CD14-positive monocyte (primary cell): ENCODE data around the gene SELENOO. TPM values are rescaled to one million over a fixed set of nuclear protein-coding genes. Genes with fewer than 3 reads are reported as not detected.

Experiments
- DNase-seq, 3 donors: peaks; one replicate each; pipeline ENCODE4 v3.0.0-alpha.2; 2011 to 2022
- H2AFZ ChIP-seq: 2 replicates; pipeline ENCODE4 v1.6.0; 2012; ENCODE audit warnings: mild to moderate bottlenecking, low read depth, low read length, inconsistent platforms; ENCODE audit not compliant: insufficient read depth, poor library complexity, severe bottlenecking
- H3K27ac ChIP-seq, 2 donors: 1 replicate in 1 of 2; 2 replicates in 1 of 2; pipeline ENCODE4 v1.5.1; 2012 to 2013; ENCODE audit warnings: low read length in 2 of 2, control low read depth in 1 of 2, inconsistent platforms in 1 of 2, low read depth in 1 of 2, mild to moderate bottlenecking in 1 of 2
- H3K27me3 ChIP-seq, 2 donors: one replicate each; pipeline versions ENCODE4 v1.6.0 to v1.6.1; 2011 to 2013; ENCODE audit warnings: low read length in 2 of 2; ENCODE audit not compliant: control insufficient read depth in 2 of 2, insufficient read depth in 2 of 2
- H3K36me3 ChIP-seq, 2 donors: replicated peaks in 1 of 2; 1 replicate in 1 of 2; 2 replicates in 1 of 2; pipeline versions ENCODE4 v1.5.1 to v1.6.1; 2012 to 2013; ENCODE audit warnings: low read length in 2 of 2, control low read depth in 1 of 2, inconsistent platforms in 1 of 2, mild to moderate bottlenecking in 1 of 2; ENCODE audit not compliant: insufficient read depth in 2 of 2, control insufficient read depth in 1 of 2
- H3K4me1 ChIP-seq, 2 donors: 1 replicate in 1 of 2; 2 replicates in 1 of 2; pipeline versions ENCODE4 v1.5.1 to v1.6.1; 2012 to 2013; ENCODE audit warnings: low read length in 2 of 2, control low read depth in 1 of 2, inconsistent platforms in 1 of 2, mild to moderate bottlenecking in 1 of 2, moderate library complexity in 1 of 2; ENCODE audit not compliant: insufficient read depth in 2 of 2, control insufficient read depth in 1 of 2
- H3K4me2 ChIP-seq: replicated peaks from 2 replicates; pipeline ENCODE3; 2012; ENCODE audit warnings: low read length, moderate library complexity, mild to moderate bottlenecking; ENCODE audit not compliant: poor library complexity, severe bottlenecking; ENCODE audit errors: extremely low read depth
- H3K4me3 ChIP-seq, 3 experiments: fragments of 200-600 bp in 1 of 3; sonication (generic) in 1 of 3; replicated peaks in 1 of 3; 1 replicate in 2 of 3; 2 replicates in 1 of 3; pipeline ENCODE4 v1.5.1; 2011 to 2013; ENCODE audit warnings: low read length in 3 of 3, mild to moderate bottlenecking in 3 of 3, control low read depth in 2 of 3, low read depth in 2 of 3, inconsistent platforms in 1 of 3, moderate library complexity in 1 of 3
- H3K79me2 ChIP-seq: 2 replicates; pipeline ENCODE4 v1.6.0; 2012; ENCODE audit warnings: mild to moderate bottlenecking, control low read depth, inconsistent platforms, low read length, moderate library complexity; ENCODE audit not compliant: insufficient read depth
- H3K9ac ChIP-seq: 2 replicates; pipeline ENCODE4 v1.6.0; 2017; ENCODE audit warnings: low read length, mild to moderate bottlenecking; ENCODE audit not compliant: insufficient read depth, poor library complexity, severe bottlenecking
- H3K9me3 ChIP-seq, 2 donors: replicated peaks in 1 of 2; 1 replicate in 1 of 2; 2 replicates in 1 of 2; pipeline versions ENCODE4 v1.5.1 to v1.6.1; 2012 to 2013; ENCODE audit warnings: low read length in 2 of 2, control low read depth in 1 of 2; ENCODE audit not compliant: control insufficient read depth in 1 of 2, insufficient read depth in 1 of 2
- H4K20me1 ChIP-seq: 2 replicates; pipeline ENCODE4 v1.6.0; 2012; ENCODE audit warnings: mild to moderate bottlenecking, low read length, control low read depth, moderate library complexity; ENCODE audit not compliant: insufficient read depth
- H3K27ac Mint-ChIP-seq, 7 donors: one replicate each; pipeline ENCODE4 v1.8.0; 2020; ENCODE audit warnings: mild to moderate bottlenecking in 7 of 7, mixed read lengths in 7 of 7, moderate library complexity in 6 of 7, inconsistent platforms in 2 of 7
- H3K27me3 Mint-ChIP-seq, 3 donors: one replicate each; pipeline ENCODE4 v1.8.0; 2021 to 2022; ENCODE audit warnings: low read depth in 3 of 3, mild to moderate bottlenecking in 3 of 3, mixed read lengths in 3 of 3, moderate library complexity in 3 of 3, inconsistent platforms in 1 of 3
- H3K36me3 Mint-ChIP-seq, 2 donors: one replicate each; pipeline ENCODE4 v1.8.0; 2020; ENCODE audit warnings: mixed read lengths in 2 of 2, inconsistent platforms in 1 of 2, mild to moderate bottlenecking in 1 of 2
- H3K4me1 Mint-ChIP-seq: one replicate; pipeline ENCODE4 v1.8.0; 2020; ENCODE audit warnings: mild to moderate bottlenecking, mixed read lengths
- H3K4me3 Mint-ChIP-seq, 2 donors: one replicate each; pipeline ENCODE4 v1.8.0; 2020; ENCODE audit warnings: mild to moderate bottlenecking in 2 of 2, mixed read lengths in 2 of 2, moderate library complexity in 1 of 2
- H3K9me3 Mint-ChIP-seq, 7 donors: one replicate each; pipeline ENCODE4 v1.8.0; 2020 to 2022; ENCODE audit warnings: mixed read lengths in 7 of 7, mild to moderate bottlenecking in 6 of 7, moderate library complexity in 6 of 7, inconsistent platforms in 2 of 7
- WGBS: methylation state at CpG from one replicate; pipeline ENCODE4 v1.1.5; 2013; ENCODE audit warnings: missing lambda C conversion rate; ENCODE audit not compliant: insufficient coverage; 5-methylcytosine and 5-hydroxymethylcytosine counted together
- intact Hi-C, 2 donors: fragments of 100-400 bp; cut with micrococcal nuclease; formaldehyde crosslinking; loops; one replicate each; pipeline versions ENCODE4 v1.15.0 to v1.15.1; 2023
- polyA plus RNA-seq, 3 donors: library from polyadenylated mRNA; depleted of rRNA in 1 of 3; unstranded in 2 of 3; stranded (reverse) in 1 of 3; fragments of 300-500 nt in 2 of 3; fragments of >200 nt in 1 of 3; fragmentation: Illumina TruSeq in 2 of 3; gene quantifications; 1 replicate in 2 of 3; 2 replicates in 1 of 3; pipeline ENCODE4 v1.2.3, GENCODE V29; 2012 to 2021
- TF ChIP-seq, protein P1 (sequence below): fragments of 200-600 bp; IDR thresholded peaks from one replicate; pipeline ENCODE4 v1.8.0; 2022; ENCODE audit warnings: antibody characterized with exemption, mild to moderate bottlenecking

Gene SELENOO
- polyA plus RNA-seq, 3 donors: 2.7 to 76.9 (median 8.7) TPM

DNA sequence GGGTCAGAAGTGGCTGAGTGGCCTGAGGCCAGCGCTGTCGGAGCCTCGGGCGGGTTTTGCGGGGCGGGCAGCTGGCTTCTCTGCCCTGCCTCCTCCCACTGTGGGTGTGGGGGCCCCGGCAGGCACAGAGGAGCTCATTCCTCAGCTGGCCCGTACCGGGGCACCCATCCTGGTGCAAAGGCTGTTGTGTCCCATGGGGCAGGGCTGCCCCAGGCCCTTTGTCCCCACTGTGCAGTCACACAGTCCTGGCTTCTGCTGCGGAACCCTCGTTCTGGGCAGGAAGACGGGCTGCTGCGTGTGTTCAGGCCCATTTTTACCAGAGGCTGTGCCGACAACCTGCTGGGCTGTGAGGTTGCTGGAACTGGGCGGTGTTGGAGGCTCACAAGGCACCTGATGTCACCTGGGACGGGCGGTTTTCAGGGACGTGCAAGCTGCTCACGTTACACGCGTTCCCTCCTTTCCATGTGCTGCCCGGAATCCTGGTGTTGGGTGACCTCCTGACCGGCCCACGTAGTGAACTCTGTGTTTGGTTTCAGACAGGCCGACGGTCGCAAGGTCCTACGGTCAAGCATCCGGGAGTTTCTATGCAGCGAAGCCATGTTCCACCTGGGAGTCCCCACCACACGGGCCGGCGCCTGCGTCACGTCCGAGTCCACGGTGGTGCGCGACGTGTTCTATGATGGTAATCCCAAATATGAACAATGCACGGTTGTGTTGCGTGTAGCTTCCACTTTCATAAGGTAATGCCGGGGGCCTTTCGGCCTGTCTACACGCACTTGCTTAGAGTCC lies 5.2 kb downstream of the SELENOO start:
- intact Hi-C loops: loop anchor here in 1 of 2 donors (5.0 to 10.0 kb wide), 2 partner anchors 34 to 281 kb away; partner anchors contain the start of gene PANX2
- Histone ChIP-seq H3K4me1 (peaks cover 55 to 71% of the 10 kb centered on the region in 2 donors), H2AFZ (no peak overlapping the region), H3K9me3 (no peaks in the 10 kb centered on the region), H3K9ac (no peak overlapping the region), H3K4me2 (no peak overlapping the region), H3K36me3 (peaks cover 36 to 44% of the 10 kb centered on the region in 2 donors), H3K27ac (peak overlapping the region in 1 of 2 donors; percentile 50), H3K27me3 (no peaks in the 10 kb centered on the region), H3K4me3 (no peak overlapping the region), H3K79me2 (peaks cover 75% of the 10 kb centered on the region), H4K20me1 (peaks cover 76% of the 10 kb centered on the region)
- peaks cover 0 to 2% (median 0%) of the 10 kb centered on the region in 3 donors for H3K27me3 Mint-ChIP-seq
- peaks cover 0 to 3% (median 0%) of the 10 kb centered on the region in 7 donors for H3K9me3 Mint-ChIP-seq
- peaks cover 57 to 63% of the 10 kb centered on the region in 2 donors for H3K36me3 Mint-ChIP-seq
- TF ChIP-seq, protein P1, sequence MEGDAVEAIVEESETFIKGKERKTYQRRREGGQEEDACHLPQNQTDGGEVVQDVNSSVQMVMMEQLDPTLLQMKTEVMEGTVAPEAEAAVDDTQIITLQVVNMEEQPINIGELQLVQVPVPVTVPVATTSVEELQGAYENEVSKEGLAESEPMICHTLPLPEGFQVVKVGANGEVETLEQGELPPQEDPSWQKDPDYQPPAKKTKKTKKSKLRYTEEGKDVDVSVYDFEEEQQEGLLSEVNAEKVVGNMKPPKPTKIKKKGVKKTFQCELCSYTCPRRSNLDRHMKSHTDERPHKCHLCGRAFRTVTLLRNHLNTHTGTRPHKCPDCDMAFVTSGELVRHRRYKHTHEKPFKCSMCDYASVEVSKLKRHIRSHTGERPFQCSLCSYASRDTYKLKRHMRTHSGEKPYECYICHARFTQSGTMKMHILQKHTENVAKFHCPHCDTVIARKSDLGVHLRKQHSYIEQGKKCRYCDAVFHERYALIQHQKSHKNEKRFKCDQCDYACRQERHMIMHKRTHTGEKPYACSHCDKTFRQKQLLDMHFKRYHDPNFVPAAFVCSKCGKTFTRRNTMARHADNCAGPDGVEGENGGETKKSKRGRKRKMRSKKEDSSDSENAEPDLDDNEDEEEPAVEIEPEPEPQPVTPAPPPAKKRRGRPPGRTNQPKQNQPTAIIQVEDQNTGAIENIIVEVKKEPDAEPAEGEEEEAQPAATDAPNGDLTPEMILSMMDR: no peak
- H3K27ac Mint-ChIP-seq: peak overlapping the region in 3 of 7 donors; percentile 50 to 67 (median 65)
- peaks cover 57% of the 10 kb centered on the region for H3K4me1 Mint-ChIP-seq
- H3K4me3 Mint-ChIP-seq: no peak overlapping the region
- no peak for DNase-seq
- WGBS: 99% methylated on average over 44 of the region's 45 CpGs

DNA sequence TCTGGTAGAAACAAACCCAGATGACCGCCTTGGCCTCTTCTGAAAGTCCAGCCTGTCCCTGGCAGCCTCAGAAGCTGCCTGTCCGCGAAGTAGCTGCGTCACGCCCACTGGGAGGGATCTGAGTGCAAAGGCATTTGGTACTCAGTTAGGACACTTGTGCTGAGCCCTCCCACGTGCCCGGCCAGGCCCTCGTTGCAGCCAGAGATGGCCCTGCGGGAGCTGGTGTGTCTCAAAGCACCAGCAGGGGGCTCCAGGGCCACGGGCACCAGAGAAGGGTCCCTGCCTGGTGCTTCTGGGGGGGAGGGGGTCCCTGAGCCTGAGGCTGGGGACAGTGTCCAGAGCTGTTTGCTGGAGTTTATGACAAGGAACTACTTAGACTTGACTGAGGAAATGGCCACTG lies 5.8 kb downstream of the SELENOO start:
- DNase-seq: no peak
- no peak overlapping the region for H3K4me3 ChIP-seq
- peak overlapping the region in 1 of 2 donors; percentile 50 for H3K27ac ChIP-seq
- H3K36me3 Mint-ChIP-seq: peaks cover 61 to 67% of the 10 kb centered on the region in 2 donors
- no peak overlapping the region for H3K4me2 ChIP-seq
- H3K27ac Mint-ChIP-seq: peak overlapping the region in 5 of 7 donors; percentile 60 to 82 (median 67)
- WGBS: 83% methylated on average over 10 of the region's 10 CpGs
- H3K9ac ChIP-seq: no peak overlapping the region
- TF ChIP-seq, protein P1: peak; percentile 58
- H3K27me3 ChIP-seq: no peaks in the 10 kb centered on the region
- H3K4me3 Mint-ChIP-seq: no peak overlapping the region
- peaks cover 0 to 2% (median 0%) of the 10 kb centered on the region in 3 donors for H3K27me3 Mint-ChIP-seq
- peaks cover 54 to 67% of the 10 kb centered on the region in 2 donors for H3K4me1 ChIP-seq
- intact Hi-C loops: loop anchor here in 1 of 2 donors (5.0 to 10.0 kb wide), 2 partner anchors 34 to 282 kb away; partner anchors contain the start of gene PANX2
- H3K79me2 ChIP-seq: peaks cover 76% of the 10 kb centered on the region
- H3K9me3 ChIP-seq: no peaks in the 10 kb centered on the region
- peaks cover 0 to 3% (median 0%) of the 10 kb centered on the region in 7 donors for H3K9me3 Mint-ChIP-seq
- peaks cover 57% of the 10 kb centered on the region for H3K4me1 Mint-ChIP-seq
- H4K20me1 ChIP-seq: peaks cover 80% of the 10 kb centered on the region
- peaks cover 42 to 51% of the 10 kb centered on the region in 2 donors for H3K36me3 ChIP-seq
- no peak overlapping the region for H2AFZ ChIP-seq
